ENCODE results near the gene SYCP2. TPM values are rescaled to one million over a fixed set of nuclear protein-coding genes. Genes with fewer than 3 reads are reported as not detected.

SYCP2 gene
- total RNA-seq, 4 donors from 2014 or later: 0.89 to 4.7 (median 2.0) TPM

DNA sequence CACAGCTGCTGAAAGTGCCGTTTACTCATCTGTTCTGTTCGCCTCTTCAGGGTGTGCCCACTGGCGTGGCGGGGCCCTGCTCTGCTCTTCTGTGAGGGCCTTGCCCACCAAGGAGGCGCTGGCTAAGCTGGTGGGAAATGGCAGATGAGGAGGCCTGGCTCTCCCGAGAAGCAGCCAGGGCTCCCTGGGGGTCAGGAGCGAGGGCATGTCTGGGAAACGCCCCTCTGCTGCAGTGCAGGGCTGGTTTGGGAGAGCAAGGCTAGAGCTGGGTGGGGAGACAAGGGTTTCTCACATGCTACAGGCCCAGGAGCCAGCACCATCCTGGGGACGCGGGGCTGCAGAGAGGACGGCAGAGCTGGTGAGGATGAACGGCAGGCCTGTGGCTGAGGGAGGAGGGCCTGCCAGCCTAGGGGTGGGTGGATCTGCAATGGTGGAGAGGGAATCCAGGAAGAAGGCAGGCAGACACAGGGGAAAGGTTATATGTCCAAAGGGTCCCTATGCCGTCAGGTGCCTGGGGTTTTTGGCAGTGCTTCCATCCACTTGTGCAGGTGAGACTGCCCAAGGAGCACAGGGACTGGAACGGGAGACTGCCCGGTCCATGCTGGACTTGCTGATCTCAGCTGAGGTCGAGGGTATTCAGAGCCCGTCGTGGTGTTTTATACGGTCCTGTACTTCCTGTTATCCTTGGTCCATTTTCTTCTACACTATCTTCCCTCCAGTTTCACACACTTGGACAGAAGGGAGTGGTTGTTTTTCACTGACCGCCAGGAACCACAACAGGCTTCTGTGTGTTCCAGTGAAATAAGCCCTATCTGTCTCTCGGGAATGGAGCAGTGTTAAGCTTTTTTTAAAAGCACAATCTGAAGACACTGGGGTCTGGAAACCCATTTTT, 119.2 kb downstream of the SYCP2 start:
- Histone ChIP-seq H3K9me3 (no peaks in the 10 kb centered on the region), H3K4me3 (no peak overlapping the region), H3K27ac (no peak overlapping the region), H3K36me3 (no peaks in the 10 kb centered on the region), H3K4me1 (no peaks in the 10 kb centered on the region), H3K27me3 (peaks cover 3% of the 10 kb centered on the region)
- WGBS, 2 donors (ENCODE audit: low coverage in 1 of 2): 40 to 70% methylated on average over 1 to 9 of the region's 21 CpGs
- TF ChIP-seq EP300 (IDR thresholded peaks at IDR 0.05) (no peak), POLR2AphosphoS5 (IDR thresholded peaks at IDR 0.05) (no peak), POLR2A (IDR thresholded peaks at IDR 0.05) (no peak)
- TF ChIP-seq, protein P1, sequence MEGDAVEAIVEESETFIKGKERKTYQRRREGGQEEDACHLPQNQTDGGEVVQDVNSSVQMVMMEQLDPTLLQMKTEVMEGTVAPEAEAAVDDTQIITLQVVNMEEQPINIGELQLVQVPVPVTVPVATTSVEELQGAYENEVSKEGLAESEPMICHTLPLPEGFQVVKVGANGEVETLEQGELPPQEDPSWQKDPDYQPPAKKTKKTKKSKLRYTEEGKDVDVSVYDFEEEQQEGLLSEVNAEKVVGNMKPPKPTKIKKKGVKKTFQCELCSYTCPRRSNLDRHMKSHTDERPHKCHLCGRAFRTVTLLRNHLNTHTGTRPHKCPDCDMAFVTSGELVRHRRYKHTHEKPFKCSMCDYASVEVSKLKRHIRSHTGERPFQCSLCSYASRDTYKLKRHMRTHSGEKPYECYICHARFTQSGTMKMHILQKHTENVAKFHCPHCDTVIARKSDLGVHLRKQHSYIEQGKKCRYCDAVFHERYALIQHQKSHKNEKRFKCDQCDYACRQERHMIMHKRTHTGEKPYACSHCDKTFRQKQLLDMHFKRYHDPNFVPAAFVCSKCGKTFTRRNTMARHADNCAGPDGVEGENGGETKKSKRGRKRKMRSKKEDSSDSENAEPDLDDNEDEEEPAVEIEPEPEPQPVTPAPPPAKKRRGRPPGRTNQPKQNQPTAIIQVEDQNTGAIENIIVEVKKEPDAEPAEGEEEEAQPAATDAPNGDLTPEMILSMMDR (IDR thresholded peaks at IDR 0.05): no peak
- no peak for ATAC-seq

Small RNAs within 50 kb of the gene (small RNA-seq; reads per million reads assigned to genes)
- 0 reads per million in 4 donors for gene RNU7-141P

Other genes starting within 250 kb of the SYCP2 start
- 10 to 100 TPM in 2 of 4 donors, 1 to 10 TPM in 2; 6.8 to 18.9 (median 10.3) TPM for gene PPP1R3D, start 6.7 kb upstream of the SYCP2 start, total RNA-seq
- 10 to 100 TPM in 3 of 4 donors, 1 to 10 TPM in 1; 8.1 to 22.6 (median 13.4) TPM for gene FAM217B, start 6.8 kb upstream of the SYCP2 start, total RNA-seq
- 1 to 10 TPM in 1 of 4 donors, under 1 TPM in 3; 0.39 to 1.1 (median 0.78) TPM for gene CDH26, start 24.8 kb upstream of the SYCP2 start, total RNA-seq